ENCODE data around the gene TPX2. TPM values are rescaled to one million over a fixed set of nuclear protein-coding genes. Genes with fewer than 3 reads are reported as not detected.

TPX2 gene
- total and polyA plus RNA-seq, 10 of the 15 experiments (the other 5 are each of a cell fraction or from before 2014, with no cell fraction given): 29.7 to 144 (median 89.0) TPM

GRCh38 chr20:31801508-31801907, 62.4 kb downstream of the TPX2 start (continued):
- TF ChIP-seq, protein P1, sequence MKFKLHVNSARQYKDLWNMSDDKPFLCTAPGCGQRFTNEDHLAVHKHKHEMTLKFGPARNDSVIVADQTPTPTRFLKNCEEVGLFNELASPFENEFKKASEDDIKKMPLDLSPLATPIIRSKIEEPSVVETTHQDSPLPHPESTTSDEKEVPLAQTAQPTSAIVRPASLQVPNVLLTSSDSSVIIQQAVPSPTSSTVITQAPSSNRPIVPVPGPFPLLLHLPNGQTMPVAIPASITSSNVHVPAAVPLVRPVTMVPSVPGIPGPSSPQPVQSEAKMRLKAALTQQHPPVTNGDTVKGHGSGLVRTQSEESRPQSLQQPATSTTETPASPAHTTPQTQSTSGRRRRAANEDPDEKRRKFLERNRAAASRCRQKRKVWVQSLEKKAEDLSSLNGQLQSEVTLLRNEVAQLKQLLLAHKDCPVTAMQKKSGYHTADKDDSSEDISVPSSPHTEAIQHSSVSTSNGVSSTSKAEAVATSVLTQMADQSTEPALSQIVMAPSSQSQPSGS (IDR thresholded peaks at IDR 0.05; ENCODE audit: low read length): no peak
- TF ChIP-seq BACH1 (IDR thresholded peaks at IDR 0.05; ENCODE audit: borderline replicate concordance) (no peak), BCL3 (IDR thresholded peaks at IDR 0.05; ENCODE audit: borderline replicate concordance, insufficient read depth, low read depth, low read length, poor library complexity, severe bottlenecking) (no peak)

DNA sequence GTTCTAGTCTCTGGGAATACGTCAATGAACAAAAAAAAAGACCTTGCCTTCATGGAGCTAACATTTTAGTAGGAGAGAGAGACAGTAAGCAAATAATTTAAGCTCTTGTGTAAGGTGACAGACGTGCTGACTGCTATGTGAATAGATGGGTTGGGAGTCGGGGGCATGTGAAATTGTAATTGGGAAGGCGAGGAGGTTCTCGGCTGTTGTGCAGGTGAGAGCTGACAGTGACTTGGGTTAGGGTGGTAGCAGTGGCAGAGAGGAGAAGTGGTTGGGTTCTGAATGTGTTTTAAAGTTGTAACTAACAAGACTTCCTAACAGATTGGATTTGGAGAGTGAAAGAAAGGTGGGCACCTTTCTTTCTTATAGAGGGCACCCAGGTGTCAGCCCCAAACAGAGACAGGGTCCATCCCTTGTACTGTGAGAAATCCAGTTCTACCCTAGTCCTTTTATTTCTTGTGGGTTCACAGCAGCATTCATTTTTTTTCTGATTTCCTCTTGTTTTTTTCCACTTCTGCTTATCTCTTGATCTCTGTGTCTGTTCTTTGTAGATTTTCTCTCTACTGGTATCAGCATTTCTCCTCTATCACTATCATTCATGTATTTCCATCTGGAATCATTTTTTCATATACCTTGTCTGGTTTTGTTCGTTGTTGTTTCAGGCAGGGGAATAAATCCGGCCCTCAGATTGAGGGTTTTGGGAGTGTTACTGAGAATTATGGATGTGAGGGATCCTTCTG, 64.6 kb downstream of the TPX2 start:
- no peak for DNase-seq (ENCODE audit: low read depth, low spot score)
- no peak overlapping the region for H3K4me3 ChIP-seq
- TF ChIP-seq RUNX3 (IDR thresholded peaks at IDR 0.05; ENCODE audit: low read length) (no peak), ESRRA (IDR thresholded peaks at IDR 0.05; ENCODE audit: low read length) (no peak)
- CTCF ChIA-PET: no interaction called here
- SMC1A ChIA-PET (ENCODE audit: uncharacterized antibody, unreplicated experiment): no interaction called here
- RAD21 ChIA-PET (ENCODE audit: unreplicated experiment): no interaction called here
- BruUV-seq (replicated peaks): no TSS peak
- in situ Hi-C loops (cut with MboI): no loop called here
- peaks cover 8 to 13% of the 10 kb centered on the region in 2 experiments for H3K36me3 ChIP-seq (ENCODE audit: control insufficient read depth in 2 of 2, insufficient read depth in 2 of 2, low read length in 1 of 2)
- intact Hi-C loops (cut with micrococcal nuclease; ENCODE audit: unreplicated experiment): no loop called here
- no peaks in the 10 kb centered on the region for H3K4me1 ChIP-seq (ENCODE audit: control insufficient read depth, insufficient read depth, low read length)
- no peak for ATAC-seq
- 80% methylated on average over 7 of the region's 7 CpGs for WGBS (ENCODE audit: insufficient coverage, insufficient replicate concordance, low lambda C conversion rate, missing lambda C conversion rate)
- H2AFZ ChIP-seq (ENCODE audit: control insufficient read depth, low read depth, low read length): no peak overlapping the region
- H3K27me3 ChIP-seq (replicated peaks in 1 of 2; ENCODE audit: control insufficient read depth in 2 of 2, insufficient read depth in 2 of 2, low read length in 1 of 2): no peaks in the 10 kb centered on the region
- H3K9ac ChIP-seq (ENCODE audit: control insufficient read depth, insufficient read depth, low read length): no peak overlapping the region
- H3K27ac ChIP-seq (ENCODE audit: control insufficient read depth, insufficient read depth): no peak overlapping the region
- POLR2A ChIA-PET: no interaction called here
- no peak overlapping the region for H3K4me2 ChIP-seq (ENCODE audit: control insufficient read depth, insufficient read depth)
- H3K79me2 ChIP-seq (ENCODE audit: control insufficient read depth, insufficient read depth, low read length): no peaks in the 10 kb centered on the region
- H3K9me3 ChIP-seq (replicated peaks; ENCODE audit: control insufficient read depth, insufficient read depth, low read length): no peaks in the 10 kb centered on the region
- no peaks in the 10 kb centered on the region for H4K20me1 ChIP-seq (ENCODE audit: control insufficient read depth, insufficient read depth)
- FAIRE-seq: no peak
